Stimulated activated CD4-positive, alpha-beta T cell treated with anti-CD3 and anti-CD28 coated beads, Interleukin-2, amount 100 ng/mL, for 4 hours (primary cell): ENCODE results near the gene JCHAIN.

ENCODE experiments used
- DNase-seq: peaks from one replicate; pipeline ENCODE4 v3.0.0-alpha.2; 2020; ENCODE audit warnings: low read depth

Gene JCHAIN

GRCh38 chr4:70637239-70637913 lies 28.9 kb downstream of the JCHAIN start:
- no peak for DNase-seq

- no peak for DNase-seq
Observed at GRCh38 chr4:70634482-70634881, 31.8 kb downstream of the JCHAIN start.

- DNase-seq = no peak
Observed at GRCh38 chr4:70632028-70632427, 34.3 kb downstream of the JCHAIN start.

DNA sequence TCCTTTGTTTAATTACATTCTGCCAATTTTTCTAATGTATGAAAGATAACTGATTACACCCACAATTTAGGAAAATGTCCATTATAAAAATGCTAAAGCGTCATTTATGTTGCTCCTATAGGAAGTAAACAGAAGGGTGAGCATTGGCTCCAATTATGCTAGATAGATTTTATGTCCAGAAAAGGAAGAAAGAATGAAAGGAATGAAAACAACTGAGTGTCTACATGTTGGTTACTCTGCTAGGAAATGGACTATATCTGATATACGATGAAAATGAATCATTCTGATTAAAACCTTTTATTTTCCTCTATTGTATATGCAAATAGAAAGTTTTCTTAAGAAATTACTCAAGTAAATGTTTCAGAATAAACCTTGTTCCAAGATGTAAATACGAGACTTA lies 36.1 kb downstream of the JCHAIN start:
- no peak for DNase-seq

DNA sequence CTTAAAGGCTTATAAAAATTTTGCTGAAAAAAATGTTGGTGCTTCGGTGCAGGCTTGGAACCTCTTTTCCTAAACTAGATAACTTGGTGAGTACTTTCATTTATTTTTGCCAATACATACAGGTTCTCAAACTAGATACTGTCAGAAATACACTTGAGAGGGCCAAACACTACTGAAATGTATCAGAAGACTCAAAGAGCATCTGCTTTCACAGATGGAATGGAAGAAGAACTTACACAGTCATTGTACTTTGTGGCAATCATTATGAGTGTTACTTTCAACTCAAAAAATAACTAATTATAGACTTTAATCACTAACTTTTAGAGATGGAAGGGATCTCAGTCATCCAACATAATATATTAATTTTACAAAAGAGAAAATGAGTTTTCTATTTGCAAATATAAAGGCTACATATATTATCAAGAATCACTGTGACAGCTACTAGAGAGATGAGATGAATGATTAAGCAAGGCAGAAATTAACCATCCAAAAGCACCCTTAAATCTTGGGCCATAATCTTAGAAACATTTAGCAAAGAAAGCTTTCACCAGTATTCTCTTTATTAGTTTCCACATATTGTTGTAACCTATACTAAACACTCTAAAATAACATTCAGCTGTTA lies 36.7 kb downstream of the JCHAIN start:
- no peak for DNase-seq

GRCh38 chr4:70628444-70628843 lies 37.9 kb downstream of the JCHAIN start, which contains the start of gene ENAM:
Gene ENAM, plus strand, starts transcription at chr4:70628744. Its CDS starts 757 bp downstream, at chr4:70629501.
- no peak for DNase-seq

DNA sequence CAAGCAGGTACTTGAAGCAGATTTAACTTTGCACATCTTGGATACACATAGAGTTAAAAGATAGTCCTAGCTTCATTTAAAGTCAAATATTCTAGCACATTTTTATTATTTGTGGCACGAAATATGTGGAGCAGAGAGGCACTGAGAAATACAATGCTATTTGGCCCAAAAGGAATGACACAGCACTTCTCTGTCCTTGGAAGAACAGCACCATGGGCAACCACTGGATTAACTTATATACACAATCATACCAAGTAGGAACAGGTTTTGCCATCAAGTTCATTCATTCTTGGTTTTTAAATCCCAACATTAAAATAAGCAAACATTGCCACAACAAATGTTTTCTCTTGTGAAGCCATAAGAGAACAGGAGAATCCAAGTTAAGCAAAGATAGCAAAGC lies 38.7 kb downstream of the JCHAIN start:
- DNase-seq = no peak

GRCh38 chr4:70624226-70624793 lies 42.0 kb downstream of the JCHAIN start:
- no peak for DNase-seq

DNA sequence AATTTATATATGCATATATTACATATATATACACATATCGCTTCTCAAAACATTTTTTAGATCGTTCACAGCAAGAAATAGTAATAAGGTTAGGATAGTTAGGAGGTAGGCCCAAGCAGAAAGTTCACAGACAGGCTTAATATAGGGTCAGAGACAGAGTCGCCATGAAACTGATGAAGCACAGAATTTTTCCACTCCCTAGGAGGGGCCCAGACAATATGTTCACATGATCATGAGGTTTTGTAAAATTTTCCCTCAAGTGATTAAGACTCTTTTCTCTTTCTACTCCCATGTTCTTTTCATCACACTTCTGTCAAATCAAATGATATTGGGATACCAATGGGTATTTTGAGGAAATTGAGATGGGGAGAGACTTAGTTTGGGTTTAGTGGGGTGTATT lies 43.0 kb downstream of the JCHAIN start:
- no peak for DNase-seq

- no peak for DNase-seq
Observed at GRCh38 chr4:70619778-70620177, 46.5 kb downstream of the JCHAIN start.

DNA sequence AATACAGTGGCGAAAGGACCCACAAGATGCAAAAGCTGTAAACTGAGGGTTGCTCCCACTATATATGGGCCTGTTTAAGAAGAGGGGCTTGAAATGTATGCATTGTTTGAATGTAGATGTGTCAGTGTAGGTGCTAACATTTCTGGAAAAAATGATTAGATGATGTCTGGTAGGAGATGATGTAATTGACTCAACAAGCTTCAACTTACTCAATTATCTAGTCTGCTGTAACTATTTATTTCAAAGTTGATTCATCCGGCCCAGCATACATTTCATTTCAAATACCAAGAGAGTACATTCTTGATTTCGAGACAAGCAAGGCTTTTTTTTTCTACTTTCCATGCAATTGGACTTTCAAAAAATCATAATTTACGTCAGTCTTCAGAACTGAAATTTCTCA lies 47.0 kb downstream of the JCHAIN start:
- DNase-seq = no peak

- DNase-seq = no peak
Observed at GRCh38 chr4:70614184-70614555, 52.1 kb downstream of the JCHAIN start.

DNA sequence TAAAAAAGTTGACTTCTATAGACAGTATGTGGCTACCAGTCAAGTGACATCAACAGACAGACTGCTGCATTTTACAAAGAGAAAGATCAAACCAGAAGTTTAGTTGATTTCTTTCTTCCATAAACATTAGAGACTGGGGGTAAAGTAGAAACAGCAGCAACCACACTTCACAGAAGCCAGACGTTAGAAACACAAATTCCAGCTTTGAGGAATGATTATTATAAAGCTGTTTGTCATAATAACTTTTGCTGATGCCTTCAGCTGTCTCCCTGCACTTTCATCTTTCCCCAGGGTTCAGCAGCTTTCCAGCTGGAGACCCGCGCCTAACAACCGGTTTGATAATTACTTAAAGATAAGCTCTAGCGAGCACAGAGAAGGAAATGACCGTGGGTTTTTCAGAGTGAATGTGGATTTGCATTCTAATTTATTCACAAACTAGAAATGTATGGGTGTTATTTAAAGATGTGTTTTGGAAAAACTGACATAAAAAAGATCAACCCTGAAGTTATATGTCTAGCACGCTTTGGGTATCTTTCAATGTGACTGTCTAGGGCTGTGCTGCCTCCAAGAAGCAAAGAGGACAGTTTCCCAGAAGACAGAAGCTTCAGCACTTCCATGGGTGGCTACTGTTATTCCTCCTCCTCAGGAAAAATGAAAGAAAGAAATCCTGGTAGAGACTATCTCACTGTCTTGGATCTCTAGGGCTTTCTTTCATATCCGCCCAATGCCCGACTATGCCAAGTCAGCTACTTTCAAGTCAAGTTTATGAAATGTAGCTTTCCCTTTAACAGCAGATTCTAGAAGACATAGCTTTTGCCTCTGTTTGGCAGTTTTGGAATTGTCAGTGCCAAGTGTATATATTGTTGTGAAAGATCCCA lies 52.8 kb downstream of the JCHAIN start:
- no peak for DNase-seq

DNA sequence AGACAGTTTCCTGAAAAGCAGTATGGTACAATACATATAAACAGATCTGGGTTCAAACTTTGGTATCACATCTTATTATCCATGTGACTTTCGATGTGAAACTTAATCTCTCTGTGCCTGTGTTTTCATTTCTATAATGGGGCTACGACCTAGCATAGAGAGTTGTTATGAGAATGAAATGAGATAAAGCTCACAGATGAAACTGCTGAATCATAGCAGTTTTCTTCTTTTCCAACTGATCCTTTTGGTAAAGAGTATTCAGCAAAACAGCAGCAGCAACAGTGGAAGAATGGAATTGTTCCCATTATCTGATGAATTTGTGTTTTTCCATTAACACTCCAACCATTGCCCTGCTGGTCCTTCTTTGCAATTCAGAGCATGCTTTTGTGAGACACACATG lies 58.0 kb downstream of the JCHAIN start:
- DNase-seq = no peak

DNA sequence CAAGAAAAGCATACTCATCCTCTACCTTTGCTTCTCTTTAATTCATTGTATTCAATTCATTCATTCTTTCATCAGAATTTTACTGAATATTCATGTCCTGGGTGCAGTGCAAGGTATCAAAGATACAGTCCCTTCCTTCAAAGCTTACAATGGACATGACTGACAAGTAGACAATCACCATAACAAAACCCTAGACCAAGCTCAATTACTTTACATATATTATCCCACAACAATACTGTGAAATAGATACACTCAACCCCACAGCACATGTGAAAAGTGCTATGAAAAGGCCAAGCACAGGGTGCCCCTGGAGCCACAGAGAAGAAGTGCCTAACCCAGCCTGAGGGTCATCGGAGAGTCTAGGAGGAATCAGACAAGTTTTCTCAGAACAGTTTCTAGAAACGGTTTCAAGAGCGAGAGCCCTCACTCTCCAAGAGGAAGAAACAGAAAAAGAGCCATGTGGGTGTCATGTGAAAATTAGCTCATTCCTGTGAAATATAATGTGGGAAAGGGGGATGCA lies 58.9 kb downstream of the JCHAIN start:
- no peak for DNase-seq

DNA sequence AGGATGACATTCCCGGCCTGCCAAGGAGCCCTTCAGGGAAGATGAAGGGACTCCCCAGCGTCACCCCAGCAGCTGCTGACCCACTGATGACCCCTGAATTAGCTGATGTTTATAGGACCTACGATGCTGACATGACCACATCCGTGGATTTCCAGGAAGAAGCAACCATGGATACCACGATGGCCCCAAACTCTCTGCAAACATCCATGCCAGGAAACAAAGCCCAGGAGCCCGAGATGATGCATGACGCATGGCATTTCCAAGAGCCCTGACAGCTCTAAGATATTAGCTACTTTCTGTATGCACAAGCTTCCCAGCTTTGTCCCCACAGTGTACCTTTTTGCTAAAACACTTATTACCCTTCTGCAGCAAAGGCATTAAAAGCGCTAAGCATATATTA lies 59.8 kb downstream of the JCHAIN start:
- DNase-seq = no peak
